Measurements from ENCODE around the gene IMMT.
"Not testable (repeated sequence)": the region's sequence is repeated elsewhere in the genome, so short reads cannot be mapped to it uniquely, and the experiment has no call there.

The IMMT gene

GRCh38 chr2:86225581-86225980 lies 30.3 kb upstream of the IMMT start:
- DNase-seq, result no peak

GRCh38 chr2:86224645-86225355 lies 29.5 kb upstream of the IMMT start:
- no peak for DNase-seq

- no peak for DNase-seq
Observed at GRCh38 chr2:86223927-86224560, 28.8 kb upstream of the IMMT start.

GRCh38 chr2:86223140-86223926 lies 28.1 kb upstream of the IMMT start:
- no peak for DNase-seq

GRCh38 chr2:86221066-86221684 lies 25.9 kb upstream of the IMMT start:
- peak in 1 of 2 experiments; percentile 7 for DNase-seq

GRCh38 chr2:86219896-86220295 lies 24.6 kb upstream of the IMMT start:
- no peak for DNase-seq

GRCh38 chr2:86218124-86218523 lies 22.9 kb upstream of the IMMT start:
- DNase-seq, result no peak

- DNase-seq, result no peak
Observed at GRCh38 chr2:86216575-86217555, 21.6 kb upstream of the IMMT start.

- DNase-seq, result no peak
Observed at GRCh38 chr2:86214503-86214832, 19.2 kb upstream of the IMMT start.

GRCh38 chr2:86213699-86214502 lies 18.6 kb upstream of the IMMT start:
- no peak for DNase-seq

GRCh38 chr2:86213056-86213455 lies 17.8 kb upstream of the IMMT start:
- DNase-seq, result no peak

- DNase-seq, result no peak
Observed at GRCh38 chr2:86211796-86212188, 16.5 kb upstream of the IMMT start.

GRCh38 chr2:86211033-86211795 lies 16.0 kb upstream of the IMMT start:
- no peak for DNase-seq

- no peak for DNase-seq
Observed at GRCh38 chr2:86204458-86204857, 9.2 kb upstream of the IMMT start.

GRCh38 chr2:86203614-86204013 lies 8.4 kb upstream of the IMMT start:
- no peak for DNase-seq

- no peak for DNase-seq
Observed at GRCh38 chr2:86202702-86203101, 7.4 kb upstream of the IMMT start.

GRCh38 chr2:86202336-86202692 lies 7.1 kb upstream of the IMMT start:
- no peak for DNase-seq

GRCh38 chr2:86201671-86202335 lies 6.5 kb upstream of the IMMT start:
- no peak for DNase-seq

GRCh38 chr2:86200564-86200963 lies 5.3 kb upstream of the IMMT start:
- not testable (repeated sequence) for DNase-seq

- DNase-seq, result no peak
Observed at GRCh38 chr2:86199834-86200177, 4.5 kb upstream of the IMMT start.

Data from NCI-H1930 (cell line).